Stimulated activated effector memory CD8-positive, alpha-beta T cell treated with anti-CD3 and anti-CD28 coated beads, Interleukin-12 subunit alpha, Interleukin-12 subunit beta, amount 100 ng/mL, for 72 hours (primary cell): ENCODE data around the gene ACACA.
A peak's percentile ranks its signal among the peaks of the same experiment; 100 is the strongest.
"Not testable (repeated sequence)": the region's sequence is repeated elsewhere in the genome, so short reads cannot be mapped to it uniquely, and the experiment has no call there.

Experiments used
- ATAC-seq: fragments of 150-1000 bp; cut with Tn5 transposase; 2 replicates; pipeline ENCODE4 v1.10.0; 2021
- DNase-seq, 2 donors: peaks; one replicate each; pipeline ENCODE4 v3.0.0; 2021 to 2022; ENCODE audit warnings: low spot score in 2 of 2
- H3K27ac Mint-ChIP-seq: one replicate; pipeline ENCODE4 v1.8.0; 2022; ENCODE audit warnings: mild to moderate bottlenecking, mixed read lengths
- H3K36me3 Mint-ChIP-seq: one replicate; pipeline ENCODE4 v1.8.0; 2022; ENCODE audit warnings: mild to moderate bottlenecking, mixed read lengths
- H3K4me1 Mint-ChIP-seq: one replicate; pipeline ENCODE4 v1.8.0; 2022; ENCODE audit warnings: mixed read lengths
- H3K4me3 Mint-ChIP-seq: one replicate; pipeline ENCODE4 v1.8.0; 2022; ENCODE audit warnings: mild to moderate bottlenecking, mixed read lengths
- H3K9me3 Mint-ChIP-seq: one replicate; pipeline ENCODE4 v1.8.0; 2022; ENCODE audit warnings: mixed read lengths

Gene ACACA

GRCh38 chr17:37406635-37407461 is at the start of gene ACACA, which contains the start of gene TADA2A:
Gene ACACA (minus strand): TSS chr17:37406836. CDS start chr17:37406299, 537 bp downstream.
Gene TADA2A (plus strand): TSS chr17:37406886. CDS start chr17:37411366, 4,480 bp downstream.
- peak within 1 kb of the TSS; percentile 96 for H3K4me3 Mint-ChIP-seq
- DNase-seq (peak; percentile 70 to 88), ATAC-seq (peak; percentile 95)
- peaks cover 40% of the 10 kb centered on the region for H3K4me1 Mint-ChIP-seq
- H3K27ac Mint-ChIP-seq: peak within 1 kb of the TSS; percentile 97
- no peaks in the 10 kb centered on the region for H3K9me3 Mint-ChIP-seq
- H3K36me3 Mint-ChIP-seq: peaks cover 64% of the 10 kb centered on the region

- H3K27ac Mint-ChIP-seq: no peak overlapping the region
- H3K36me3 Mint-ChIP-seq: peaks cover 83% of the 10 kb centered on the region
- no peaks in the 10 kb centered on the region for H3K9me3 Mint-ChIP-seq
- DNase-seq (no peak), ATAC-seq (no peak)
- peaks cover 6% of the 10 kb centered on the region for H3K4me1 Mint-ChIP-seq
- no peak overlapping the region for H3K4me3 Mint-ChIP-seq
These were observed 43.5 kb upstream of the ACACA start for GRCh38 chr17:37450112-37450511.

GRCh38 chr17:37447641-37448040 is 41.0 kb upstream of the ACACA start:
- H3K9me3 Mint-ChIP-seq: no peaks in the 10 kb centered on the region
- H3K4me3 Mint-ChIP-seq: no peak overlapping the region
- peaks cover 6% of the 10 kb centered on the region for H3K4me1 Mint-ChIP-seq
- H3K27ac Mint-ChIP-seq: peak overlapping the region; percentile 21
- peaks cover 95% of the 10 kb centered on the region for H3K36me3 Mint-ChIP-seq
- DNase-seq: no peak
- peak; percentile 90 for ATAC-seq

- ATAC-seq (no peak), DNase-seq (no peak)
- Mint-ChIP-seq H3K4me1 (peaks cover 6% of the 10 kb centered on the region), H3K9me3 (no peaks in the 10 kb centered on the region), H3K27ac (no peak overlapping the region), H3K36me3 (peaks cover 97% of the 10 kb centered on the region), H3K4me3 (no peak overlapping the region)
These were observed 39.4 kb upstream of the ACACA start for GRCh38 chr17:37446027-37446426.

- H3K27ac Mint-ChIP-seq, DNase-seq, H3K9me3 Mint-ChIP-seq, H3K4me1 Mint-ChIP-seq, H3K4me3 Mint-ChIP-seq, ATAC-seq: not testable (repeated sequence)
- peaks cover 98% of the 10 kb centered on the region for H3K36me3 Mint-ChIP-seq
These were observed 34.9 kb upstream of the ACACA start for GRCh38 chr17:37441369-37442014.

GRCh38 chr17:37440424-37440823 is 33.8 kb upstream of the ACACA start:
- peak overlapping the region; percentile 10 for H3K27ac Mint-ChIP-seq
- no peaks in the 10 kb centered on the region for H3K9me3 Mint-ChIP-seq
- peaks cover 98% of the 10 kb centered on the region for H3K36me3 Mint-ChIP-seq
- no peak for DNase-seq
- H3K4me1 Mint-ChIP-seq: no peaks in the 10 kb centered on the region
- ATAC-seq: no peak
- no peak overlapping the region for H3K4me3 Mint-ChIP-seq

GRCh38 chr17:37438141-37438540 is 31.5 kb upstream of the ACACA start:
- no peaks in the 10 kb centered on the region for H3K9me3 Mint-ChIP-seq
- ATAC-seq: no peak
- no peak for DNase-seq
- no peaks in the 10 kb centered on the region for H3K4me1 Mint-ChIP-seq
- H3K36me3 Mint-ChIP-seq: peaks cover 94% of the 10 kb centered on the region
- peak overlapping the region; percentile 70 for H3K27ac Mint-ChIP-seq
- no peak overlapping the region for H3K4me3 Mint-ChIP-seq

GRCh38 chr17:37432671-37433070 is 26.0 kb upstream of the ACACA start:
- DNase-seq (no peak), ATAC-seq (no peak)
- no peaks in the 10 kb centered on the region for H3K9me3 Mint-ChIP-seq
- peaks cover 22% of the 10 kb centered on the region for H3K4me1 Mint-ChIP-seq
- peaks cover 82% of the 10 kb centered on the region for H3K36me3 Mint-ChIP-seq
- H3K27ac Mint-ChIP-seq: no peak overlapping the region
- no peak overlapping the region for H3K4me3 Mint-ChIP-seq

DNA sequence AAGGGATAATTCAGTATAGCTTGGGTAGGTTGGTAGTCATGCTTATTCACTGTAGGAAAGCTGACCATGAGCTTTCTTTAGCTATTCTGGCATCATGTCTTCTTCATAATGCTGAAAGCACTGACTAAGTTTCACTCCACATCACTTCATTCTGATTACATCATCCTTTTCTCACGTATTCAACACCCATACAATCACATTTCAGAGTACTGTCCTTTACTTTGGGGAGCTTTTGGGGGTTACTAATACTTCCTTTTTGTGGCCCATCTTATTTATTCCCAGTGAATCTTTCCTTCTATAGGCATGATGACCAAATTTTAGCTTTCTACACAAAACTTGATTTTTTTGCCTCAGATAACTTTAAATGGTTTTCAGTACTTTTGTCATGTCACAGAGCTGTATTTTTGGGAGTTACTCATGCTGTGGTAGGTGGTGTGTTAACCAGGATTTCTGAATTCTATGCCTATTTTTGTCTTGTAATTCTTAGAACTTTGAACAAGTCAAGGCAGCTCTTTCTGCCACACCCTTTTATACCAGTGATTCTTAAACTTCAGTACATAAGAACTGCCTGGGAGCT is 23.5 kb upstream of the ACACA start:
- H3K36me3 Mint-ChIP-seq: peaks cover 85% of the 10 kb centered on the region
- peak; percentile 95 for ATAC-seq
- H3K4me1 Mint-ChIP-seq: peaks cover 22% of the 10 kb centered on the region
- no peak for DNase-seq
- peak overlapping the region; percentile 21 for H3K4me3 Mint-ChIP-seq
- no peaks in the 10 kb centered on the region for H3K9me3 Mint-ChIP-seq
- H3K27ac Mint-ChIP-seq: peak overlapping the region; percentile 78

- H3K27ac Mint-ChIP-seq: peak overlapping the region; percentile 78
These were observed 22.8 kb upstream of the ACACA start for GRCh38 chr17:37429453-37429852.

GRCh38 chr17:37429039-37429438 is 22.4 kb upstream of the ACACA start:
- no peaks in the 10 kb centered on the region for H3K9me3 Mint-ChIP-seq
- peaks cover 86% of the 10 kb centered on the region for H3K36me3 Mint-ChIP-seq
- no peak overlapping the region for H3K4me3 Mint-ChIP-seq
- DNase-seq (no peak), ATAC-seq (no peak)
- H3K27ac Mint-ChIP-seq: peak overlapping the region; percentile 78
- H3K4me1 Mint-ChIP-seq: peaks cover 22% of the 10 kb centered on the region

More at GRCh38 chr17:37429453-37429852, 22.8 kb upstream of the ACACA start:
- Mint-ChIP-seq H3K4me3 (peak overlapping the region; percentile 21), H3K9me3 (no peaks in the 10 kb centered on the region), H3K36me3 (peaks cover 86% of the 10 kb centered on the region), H3K4me1 (peaks cover 22% of the 10 kb centered on the region)
- no peak for ATAC-seq
- no peak for DNase-seq

DNA sequence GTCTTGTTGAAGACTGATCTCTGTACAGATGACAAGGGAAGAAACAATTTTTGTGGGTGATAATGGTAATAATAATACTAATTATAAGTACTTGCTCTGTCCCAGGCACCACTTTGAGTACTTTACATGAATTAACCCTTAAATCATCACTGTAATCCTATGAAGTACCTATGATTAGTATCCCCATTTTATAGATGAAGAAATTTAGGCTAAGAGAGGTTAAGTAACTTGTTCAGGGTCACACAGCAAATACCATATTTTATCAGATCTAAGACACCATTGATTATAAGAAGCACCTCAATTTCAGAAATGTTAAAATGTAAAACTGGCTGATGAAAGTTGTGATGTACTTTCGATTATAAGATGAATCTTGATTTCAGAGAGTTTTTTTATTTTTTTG is 18.6 kb upstream of the ACACA start:
- H3K4me1 Mint-ChIP-seq: peaks cover 6% of the 10 kb centered on the region
- no peak for DNase-seq
- no peak for ATAC-seq
- H3K9me3 Mint-ChIP-seq: no peaks in the 10 kb centered on the region
- peaks cover 85% of the 10 kb centered on the region for H3K36me3 Mint-ChIP-seq
- H3K27ac Mint-ChIP-seq: no peak overlapping the region
- H3K4me3 Mint-ChIP-seq: no peak overlapping the region

- Mint-ChIP-seq H3K27ac (no peak overlapping the region), H3K9me3 (no peaks in the 10 kb centered on the region), H3K36me3 (peaks cover 99% of the 10 kb centered on the region), H3K4me3 (no peak overlapping the region), H3K4me1 (peaks cover 1% of the 10 kb centered on the region)
- DNase-seq (no peak), ATAC-seq (no peak)
These were observed 16.5 kb upstream of the ACACA start for GRCh38 chr17:37422971-37423625.

GRCh38 chr17:37417852-37418251 is 11.2 kb upstream of the ACACA start:
- no peaks in the 10 kb centered on the region for H3K9me3 Mint-ChIP-seq
- no peak overlapping the region for H3K27ac Mint-ChIP-seq
- no peak overlapping the region for H3K4me3 Mint-ChIP-seq
- DNase-seq (no peak), ATAC-seq (peak; percentile 74)
- H3K4me1 Mint-ChIP-seq: peaks cover 10% of the 10 kb centered on the region
- peaks cover 99% of the 10 kb centered on the region for H3K36me3 Mint-ChIP-seq

GRCh38 chr17:37413875-37414519 is 7.4 kb upstream of the ACACA start:
- Mint-ChIP-seq H3K9me3 (no peaks in the 10 kb centered on the region), H3K36me3 (peaks cover 93% of the 10 kb centered on the region), H3K4me3 (no peak overlapping the region), H3K27ac (no peak overlapping the region), H3K4me1 (peaks cover 10% of the 10 kb centered on the region)
- no peak for DNase-seq
- ATAC-seq: no peak
